ENCODE data around the gene MPV17L2. TPM values are rescaled to one million over a fixed set of nuclear protein-coding genes. Genes with fewer than 3 reads are reported as not detected.
A peak's percentile ranks its signal among the peaks of the same experiment; 100 is the strongest.

MPV17L2 gene
- total RNA-seq, result 13.8 and 16.1 TPM in 2 replicates
- 27.6 and 38.4 TPM in 2 replicates for polyA plus RNA-seq
- polyA plus RNA-seq (2011; cell fraction: cytosol; rRNA removed), result 20.1 and 23.8 TPM in 2 replicates
- polyA plus RNA-seq (2011; cell fraction: nucleus; rRNA removed), result 5.5 and 6.3 TPM in 2 replicates
- polyA plus RNA-seq (2012), result 17.1 and 19.8 TPM in 2 replicates
- 19.3 and 22.4 TPM in 2 replicates for polyA minus RNA-seq
- polyA minus RNA-seq (2011; cell fraction: cytosol; rRNA and poly(A)+ RNA removed), result 16.1 TPM
- 3.3 and 3.4 TPM in 2 replicates for polyA minus RNA-seq (2011; cell fraction: nucleus; rRNA and poly(A)+ RNA removed)
- Bru-seq, nascent RNA, result percentile 46 among the genes with signal in this experiment
- BruChase-seq, experiment 1, labeled RNA remaining after a 6-hour chase, result percentile 67 among the genes with signal in this experiment
- percentile 54 among the genes with signal in this experiment for BruChase-seq, experiment 2, labeled RNA remaining after a 2-hour chase
- long read RNA-seq, transcript MPV17L2-202 (4 exons, 1,941 nt), result minor isoform, 5 of 83 reads
- long read RNA-seq, transcript MPV17L2-204 (5 exons, 1,408 nt), result major isoform, 75 of 83 reads
- long read RNA-seq, partial matches to known transcripts, result 2 of 83 reads
- long read RNA-seq, other reads (novel, unspliced or antisense), result 1 of 83 reads

DNA sequence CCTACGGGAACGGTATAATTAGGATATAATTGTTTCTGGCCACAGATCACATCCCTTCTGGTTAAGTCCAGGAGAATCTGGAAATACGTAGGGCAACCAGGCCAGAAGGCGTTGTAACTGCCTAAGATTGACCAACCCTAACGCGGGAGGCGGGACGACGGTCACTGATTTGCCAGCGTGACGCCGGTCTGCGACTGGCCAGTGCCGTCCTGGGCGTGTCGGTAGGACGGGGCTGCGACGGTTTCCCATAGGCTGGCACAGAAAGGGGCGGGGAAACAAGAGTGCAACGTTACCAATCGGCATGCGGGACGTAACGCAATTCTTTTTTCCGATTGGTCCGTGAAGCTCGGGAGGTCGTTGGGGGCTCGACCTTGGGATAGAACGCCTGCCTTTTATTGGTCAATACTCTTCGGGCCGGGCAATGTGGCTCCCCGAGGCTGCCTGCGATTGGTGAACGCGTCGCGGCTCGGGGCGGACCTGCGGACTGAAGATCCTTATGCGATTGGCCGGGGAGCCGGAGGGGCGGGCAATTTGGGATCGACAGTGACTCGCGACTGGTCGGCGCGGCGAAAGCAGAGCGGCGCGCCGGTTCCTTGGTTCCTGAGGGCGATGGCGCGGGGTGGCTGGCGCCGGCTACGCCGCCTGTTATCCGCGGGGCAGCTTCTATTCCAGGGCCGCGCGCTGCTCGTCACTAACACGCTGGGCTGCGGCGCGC is at the start of gene MPV17L2:
MPV17L2 (plus strand) TSS at position 546 of the 715 bp plus-strand sequence; CDS start at position 610, 64 bp downstream.
- peak within 1 kb of the TSS; percentile 72 for H3K9ac ChIP-seq (replicated peaks; ENCODE audit: extremely low read depth, insufficient read depth, low read length)
- H3K4me2 ChIP-seq (ENCODE audit: insufficient read depth, low read length), result peak within 1 kb of the TSS; percentile 81
- BruUV-seq (replicated peaks), result no TSS peak
- peaks cover 0 to 6% of the 10 kb centered on the region in 2 experiments for H3K36me3 ChIP-seq (ENCODE audit: control insufficient read depth in 2 of 2, extremely low read depth in 1 of 2, insufficient read depth in 2 of 2, low read length in 2 of 2)
- H4K20me1 ChIP-seq (replicated peaks; ENCODE audit: control insufficient read depth, extremely low read depth, insufficient read depth, low read length), result no peaks in the 10 kb centered on the region
- no peaks in the 10 kb centered on the region for H3K9me3 ChIP-seq (replicated peaks; ENCODE audit: control insufficient read depth, insufficient read depth, low read length)
- dilution Hi-C loops (cut with MboI; ENCODE audit: extremely low pct_ligation_motif_present, low sequenced_read_pairs) (no loop called here), intact Hi-C loops (cut with micrococcal nuclease) (loop anchor here (1.0 to 2.0 kb wide), 6 partner anchors 11 to 224 kb away; partner anchors contain the start of genes LSM4, PIK3R2 and RAB3A)
- peaks cover 14% of the 10 kb centered on the region for H3K4me1 ChIP-seq (ENCODE audit: control insufficient read depth, extremely low read depth, insufficient read depth, low read length)
- H3K4me3 ChIP-seq (replicated peaks in 1 of 3; ENCODE audit: insufficient read depth in 1 of 3, low read depth in 1 of 3, low read length in 3 of 3), result peak within 1 kb of the TSS; percentile 78 to 85 (median 82)
- peak; percentile 100 for FAIRE-seq
- H3K27ac ChIP-seq (ENCODE audit: insufficient read depth, low read depth, low read length), result peak within 1 kb of the TSS; percentile 56
- peak within 1 kb of the TSS; percentile 82 for H2AFZ ChIP-seq (ENCODE audit: low read depth, low read length)
- no peak for TF ChIP-seq GATA2 (IDR thresholded peaks at IDR 0.05; ENCODE audit: insufficient read depth, insufficient read length, low read depth, low read length)
- TF ChIP-seq MYC (IDR thresholded peaks at IDR 0.05; ENCODE audit: low read depth, low read length), result no peak
- TF ChIP-seq JUN (IDR thresholded peaks at IDR 0.05; ENCODE audit: borderline replicate concordance, insufficient read depth, insufficient read length, low read depth), result no peak
- TF ChIP-seq EZH2 (IDR thresholded peaks at IDR 0.05; ENCODE audit: borderline replicate concordance, low read depth, low read length, severe bottlenecking), result peak; percentile 94
- peak; percentile 73 for TF ChIP-seq POLR2AphosphoS5 (IDR thresholded peaks at IDR 0.05; ENCODE audit: insufficient read depth, low read depth, low read length)
- TF ChIP-seq, protein P1, sequence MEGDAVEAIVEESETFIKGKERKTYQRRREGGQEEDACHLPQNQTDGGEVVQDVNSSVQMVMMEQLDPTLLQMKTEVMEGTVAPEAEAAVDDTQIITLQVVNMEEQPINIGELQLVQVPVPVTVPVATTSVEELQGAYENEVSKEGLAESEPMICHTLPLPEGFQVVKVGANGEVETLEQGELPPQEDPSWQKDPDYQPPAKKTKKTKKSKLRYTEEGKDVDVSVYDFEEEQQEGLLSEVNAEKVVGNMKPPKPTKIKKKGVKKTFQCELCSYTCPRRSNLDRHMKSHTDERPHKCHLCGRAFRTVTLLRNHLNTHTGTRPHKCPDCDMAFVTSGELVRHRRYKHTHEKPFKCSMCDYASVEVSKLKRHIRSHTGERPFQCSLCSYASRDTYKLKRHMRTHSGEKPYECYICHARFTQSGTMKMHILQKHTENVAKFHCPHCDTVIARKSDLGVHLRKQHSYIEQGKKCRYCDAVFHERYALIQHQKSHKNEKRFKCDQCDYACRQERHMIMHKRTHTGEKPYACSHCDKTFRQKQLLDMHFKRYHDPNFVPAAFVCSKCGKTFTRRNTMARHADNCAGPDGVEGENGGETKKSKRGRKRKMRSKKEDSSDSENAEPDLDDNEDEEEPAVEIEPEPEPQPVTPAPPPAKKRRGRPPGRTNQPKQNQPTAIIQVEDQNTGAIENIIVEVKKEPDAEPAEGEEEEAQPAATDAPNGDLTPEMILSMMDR (IDR thresholded peaks at IDR 0.05; ENCODE audit: extremely low read depth in 1 of 2, insufficient read depth in 1 of 2, low read depth in 1 of 2, low read length in 2 of 2), result no peak
- TF ChIP-seq, protein P2, sequence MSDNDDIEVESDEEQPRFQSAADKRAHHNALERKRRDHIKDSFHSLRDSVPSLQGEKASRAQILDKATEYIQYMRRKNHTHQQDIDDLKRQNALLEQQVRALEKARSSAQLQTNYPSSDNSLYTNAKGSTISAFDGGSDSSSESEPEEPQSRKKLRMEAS (IDR thresholded peaks at IDR 0.05; ENCODE audit: insufficient read depth, insufficient read length), result no peak
- TF ChIP-seq FOS (IDR thresholded peaks at IDR 0.05; ENCODE audit: borderline replicate concordance, insufficient read depth, low read length), result no peak
- TF ChIP-seq POLR2A (IDR thresholded peaks at IDR 0.05; ENCODE audit: low read depth, low read length), result peak; percentile 66
- H3K27me3 ChIP-seq (ENCODE audit: control insufficient read depth in 2 of 2, insufficient read depth in 2 of 2, low read length in 2 of 2), result no peaks in the 10 kb centered on the region
- POLR2A ChIA-PET, result interaction anchor here (0.5 to 0.6 kb wide), 2 partner anchors 89 to 100 kb away, joined by 3 to 5 read pairs; partner anchors contain the start of gene JUND
- no peaks in the 10 kb centered on the region for H3K79me2 ChIP-seq (ENCODE audit: control insufficient read depth, insufficient read depth, low read length)
- CTCF ChIA-PET, result interaction anchor here (0.6 to 4.0 kb wide), 19 partner anchors 11 to 223 kb away, joined by 3 to 100 read pairs (median 7); partner anchors contain the start of gene RAB3A
- H3K9me1 ChIP-seq (replicated peaks; ENCODE audit: control insufficient read depth, extremely low read depth, insufficient read depth, low read length), result no peaks in the 10 kb centered on the region
- DNase-seq (ENCODE audit: low read depth, low spot score), result peak; percentile 100
